ENCODE data around the gene CELA1. TPM values are rescaled to one million over a fixed set of nuclear protein-coding genes. Genes with fewer than 3 reads are reported as not detected.

CELA1 gene
- total and polyA plus RNA-seq, 2 of the 13 experiments (the other 11 are each of a cell fraction or from before 2014, with no cell fraction given): not detected

DNA sequence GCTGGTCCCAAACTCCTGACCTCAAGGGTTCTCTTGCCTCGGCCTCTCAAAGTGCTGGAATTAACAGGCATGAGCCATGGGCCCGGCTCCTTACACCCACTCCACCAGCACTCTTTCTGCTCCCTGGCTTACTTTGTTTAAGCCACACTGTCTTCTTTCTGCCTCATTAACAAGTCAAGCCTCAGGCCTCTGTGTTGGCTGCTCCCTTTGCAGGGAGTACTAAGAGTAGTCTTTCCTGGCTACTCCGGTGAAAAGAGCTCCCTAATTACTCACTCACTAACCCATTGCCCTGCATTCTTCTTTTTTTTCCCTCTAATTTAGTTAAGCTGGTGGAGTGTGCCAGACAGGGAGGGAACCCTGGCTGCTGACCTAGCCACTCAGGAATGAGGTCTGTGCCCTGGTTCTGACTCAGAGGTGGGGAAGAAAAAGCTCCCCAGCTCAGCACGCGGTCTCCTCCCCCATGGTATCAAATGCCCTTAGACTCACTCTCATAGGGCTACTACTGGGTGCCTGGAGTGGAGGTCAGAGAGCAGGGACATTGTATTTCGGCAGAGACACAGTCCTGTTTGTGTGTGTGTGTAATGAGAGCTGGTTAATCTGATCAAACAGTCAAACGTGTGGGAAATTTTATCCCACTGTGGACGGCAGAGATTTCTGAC lies 24.9 kb upstream of the CELA1 start:
- 10% methylated on average over 7 of the region's 8 CpGs for WGBS (ENCODE audit: low lambda C conversion rate)
- DNase-seq (ENCODE audit: low spot score) (peak; percentile 84), ATAC-seq (peak; percentile 95), FAIRE-seq (peak; percentile 80)
- ChIA-PET CTCF (ENCODE audit: low intra/inter-chr PET ratio, low total read pairs) (no interaction called here), POLR2A (interaction anchor here (1.0 kb wide), 1 partner anchor 288 kb away, joined by 5 read pairs; the partner anchor contains the start of gene CSRNP2)
- Histone ChIP-seq H3K9ac (ENCODE audit: insufficient read depth, low read depth, low read length) (peak overlapping the region; percentile 26; the same call in 1 of the 2 replicates), H3K27me3 (ENCODE audit: control insufficient read depth in 1 of 2, insufficient read depth in 2 of 2, low read length in 2 of 2) (no peaks in the 10 kb centered on the region), H2AFZ (ENCODE audit: low read length) (no peak overlapping the region), H3K79me2 (ENCODE audit: insufficient read depth, low read length) (no peaks in the 10 kb centered on the region), H3K4me2 (ENCODE audit: low read depth, low read length) (peak overlapping the region; percentile 62), H3K4me3 (replicated peaks in 1 of 3; ENCODE audit: insufficient read depth in 1 of 3, low read depth in 2 of 3, low read length in 3 of 3) (no peak overlapping the region), H3K27ac (ENCODE audit: extremely low read length, insufficient read depth, low read length) (peak overlapping the region; percentile 16), H3K9me3 (ENCODE audit: low read length) (no peaks in the 10 kb centered on the region), H3K4me1 (ENCODE audit: insufficient read depth, low read length) (peaks cover 17% of the 10 kb centered on the region), H3K36me3 (replicated peaks in 1 of 2; ENCODE audit: control insufficient read depth in 1 of 2, insufficient read depth in 2 of 2, low read length in 2 of 2) (no peaks in the 10 kb centered on the region), H4K20me1 (ENCODE audit: insufficient read depth, low read length) (no peaks in the 10 kb centered on the region)
- in situ Hi-C loops (cut with HindIII; ENCODE audit: extremely low pct_ligation_motif_present, low pct_unique_long_range_greater_than_20kb) (no loop called here), intact Hi-C loops (cut with micrococcal nuclease; ENCODE audit: unreplicated experiment) (no loop called here)
- BruUV-seq (replicated peaks): no TSS peak
- no peak for TF ChIP-seq XBP1 (CRISPR knock-in tag; IDR thresholded peaks at IDR 0.05)
- no peak for TF ChIP-seq ZNF317 (CRISPR knock-in tag; IDR thresholded peaks at IDR 0.05)
- no peak for TF ChIP-seq FOXK2 (IDR thresholded peaks at IDR 0.05)
- no peak for TF ChIP-seq AFF4 (CRISPR knock-in tag; IDR thresholded peaks at IDR 0.05)
- TF ChIP-seq ZNF550 (CRISPR knock-in tag; IDR thresholded peaks at IDR 0.05; ENCODE audit: borderline replicate concordance): no peak
- no peak for TF ChIP-seq POLR2AphosphoS5 (IDR thresholded peaks at IDR 0.05; ENCODE audit: low read depth, low read length)
- no peak for TF ChIP-seq MBD4 (IDR thresholded peaks at IDR 0.05; ENCODE audit: borderline replicate concordance, low read length)
- TF ChIP-seq CBX1 (IDR thresholded peaks at IDR 0.05; ENCODE audit: low read depth): no peak
- no peak for TF ChIP-seq STAG1 (CRISPR knock-in tag; IDR thresholded peaks at IDR 0.05)
- peak; percentile 24; the same call in 1 of the 2 replicates for TF ChIP-seq RARA (CRISPR knock-in tag; IDR thresholded peaks at IDR 0.05)
- TF ChIP-seq CCAR2 (optimal IDR thresholded peaks at IDR 0.05; ENCODE audit: low read depth, low read length): no peak
- TF ChIP-seq, protein P1, sequence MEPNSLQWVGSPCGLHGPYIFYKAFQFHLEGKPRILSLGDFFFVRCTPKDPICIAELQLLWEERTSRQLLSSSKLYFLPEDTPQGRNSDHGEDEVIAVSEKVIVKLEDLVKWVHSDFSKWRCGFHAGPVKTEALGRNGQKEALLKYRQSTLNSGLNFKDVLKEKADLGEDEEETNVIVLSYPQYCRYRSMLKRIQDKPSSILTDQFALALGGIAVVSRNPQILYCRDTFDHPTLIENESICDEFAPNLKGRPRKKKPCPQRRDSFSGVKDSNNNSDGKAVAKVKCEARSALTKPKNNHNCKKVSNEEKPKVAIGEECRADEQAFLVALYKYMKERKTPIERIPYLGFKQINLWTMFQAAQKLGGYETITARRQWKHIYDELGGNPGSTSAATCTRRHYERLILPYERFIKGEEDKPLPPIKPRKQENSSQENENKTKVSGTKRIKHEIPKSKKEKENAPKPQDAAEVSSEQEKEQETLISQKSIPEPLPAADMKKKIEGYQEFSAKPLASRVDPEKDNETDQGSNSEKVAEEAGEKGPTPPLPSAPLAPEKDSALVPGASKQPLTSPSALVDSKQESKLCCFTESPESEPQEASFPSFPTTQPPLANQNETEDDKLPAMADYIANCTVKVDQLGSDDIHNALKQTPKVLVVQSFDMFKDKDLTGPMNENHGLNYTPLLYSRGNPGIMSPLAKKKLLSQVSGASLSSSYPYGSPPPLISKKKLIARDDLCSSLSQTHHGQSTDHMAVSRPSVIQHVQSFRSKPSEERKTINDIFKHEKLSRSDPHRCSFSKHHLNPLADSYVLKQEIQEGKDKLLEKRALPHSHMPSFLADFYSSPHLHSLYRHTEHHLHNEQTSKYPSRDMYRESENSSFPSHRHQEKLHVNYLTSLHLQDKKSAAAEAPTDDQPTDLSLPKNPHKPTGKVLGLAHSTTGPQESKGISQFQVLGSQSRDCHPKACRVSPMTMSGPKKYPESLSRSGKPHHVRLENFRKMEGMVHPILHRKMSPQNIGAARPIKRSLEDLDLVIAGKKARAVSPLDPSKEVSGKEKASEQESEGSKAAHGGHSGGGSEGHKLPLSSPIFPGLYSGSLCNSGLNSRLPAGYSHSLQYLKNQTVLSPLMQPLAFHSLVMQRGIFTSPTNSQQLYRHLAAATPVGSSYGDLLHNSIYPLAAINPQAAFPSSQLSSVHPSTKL (CRISPR knock-in tag; IDR thresholded peaks at IDR 0.05): 0 out of 2 replicates have a peak, but pooled peaks have one; percentile 25
- TF ChIP-seq SAP130 (CRISPR knock-in tag; IDR thresholded peaks at IDR 0.05; ENCODE audit: low read depth): peak; percentile 44; the same call in 1 of the 2 replicates
- no peak for TF ChIP-seq IRF1 (CRISPR knock-in tag; IDR thresholded peaks at IDR 0.05; ENCODE audit: low read depth)
- TF ChIP-seq PITX1 (CRISPR knock-in tag; IDR thresholded peaks at IDR 0.05): peak; percentile 41
- TF ChIP-seq TEAD3 (CRISPR knock-in tag; optimal IDR thresholded peaks at IDR 0.05; ENCODE audit: borderline replicate concordance): peak; percentile 52
- no peak for TF ChIP-seq ZNF383 (CRISPR knock-in tag; IDR thresholded peaks at IDR 0.05; ENCODE audit: borderline replicate concordance)
- TF ChIP-seq ZNF296 (CRISPR knock-in tag; conservative IDR thresholded peaks at IDR 0.05): no peak

Measured in HepG2 (cell line).